Endodermal cell (in vitro differentiated cells): ENCODE data around the gene MLH1. TPM values are rescaled to one million over a fixed set of nuclear protein-coding genes. Genes with fewer than 3 reads are reported as not detected.
A peak's percentile ranks its signal among the peaks of the same experiment; 100 is the strongest.

Experiments
- DNase-seq: peaks from one replicate; pipeline ENCODE4 v3.0.0-alpha.2; 2017
- H3K27ac ChIP-seq: 2 replicates; pipeline ENCODE4 v1.5.1; 2013; ENCODE audit warnings: mild to moderate bottlenecking, low read depth, low read length, moderate library complexity
- H3K27me3 ChIP-seq: 2 replicates; pipeline ENCODE4 v1.6.1; 2013; ENCODE audit warnings: mild to moderate bottlenecking, low read length, moderate library complexity; ENCODE audit not compliant: insufficient read depth, control insufficient read depth, poor library complexity, severe bottlenecking
- H3K36me3 ChIP-seq: 2 replicates; pipeline ENCODE4 v1.7.0; 2013; ENCODE audit warnings: mild to moderate bottlenecking, low read length, moderate library complexity; ENCODE audit not compliant: control insufficient read depth, insufficient read depth
- H3K4me1 ChIP-seq: one replicate; pipeline ENCODE4 v1.7.0; 2013; ENCODE audit warnings: low read length; ENCODE audit not compliant: control insufficient read depth, insufficient read depth
- H3K4me3 ChIP-seq: 2 replicates; pipeline ENCODE4 v1.5.1; 2013; ENCODE audit warnings: mild to moderate bottlenecking, low read length, moderate library complexity
- H3K9ac ChIP-seq: 2 replicates; pipeline ENCODE4 v1.6.1; 2013; ENCODE audit warnings: mild to moderate bottlenecking, low read length, moderate library complexity; ENCODE audit not compliant: poor library complexity, severe bottlenecking; ENCODE audit errors: extremely low read depth
- H3K9me3 ChIP-seq: 2 replicates; pipeline ENCODE4 v1.6.1; 2013; ENCODE audit warnings: mild to moderate bottlenecking, low read length, moderate library complexity; ENCODE audit not compliant: control insufficient read depth
- H3K27ac Mint-ChIP-seq: 2 replicates; pipeline ENCODE4 v1.8.0; 2020; ENCODE audit warnings: mixed read lengths
- H3K27me3 Mint-ChIP-seq: 2 replicates; pipeline ENCODE4 v1.8.0; 2021; ENCODE audit warnings: mild to moderate bottlenecking, mixed read lengths; ENCODE audit not compliant: insufficient read depth
- H3K36me3 Mint-ChIP-seq: 2 replicates; pipeline ENCODE4 v1.8.0; 2020; ENCODE audit warnings: low read depth, mixed read lengths
- H3K4me1 Mint-ChIP-seq: 2 replicates; pipeline ENCODE4 v1.8.0; 2020; ENCODE audit warnings: mixed read lengths
- H3K4me3 Mint-ChIP-seq: 2 replicates; pipeline ENCODE4 v1.8.0; 2020; ENCODE audit warnings: mild to moderate bottlenecking, moderate library complexity, mixed read lengths
- H3K9me3 Mint-ChIP-seq: 2 replicates; pipeline ENCODE4 v1.8.0; 2020; ENCODE audit warnings: mild to moderate bottlenecking, mixed read lengths
- WGBS, 2 experiments: methylation state at CpG; one replicate each; pipeline versions ENCODE4 v1.1.5 to v1.1.7; 2013; ENCODE audit warnings: missing lambda C conversion rate in 2 of 2, mixed read lengths in 1 of 2; ENCODE audit not compliant: insufficient coverage in 1 of 2, insufficient read length in 1 of 2; 5-methylcytosine and 5-hydroxymethylcytosine counted together
- total RNA-seq, 2 donors: library from RNA; stranded (reverse); fragmentation: NEBNext Ultra II Directional in 1 of 2; extraction: Animal tissue kit (Norgen Biotek cat#: 25700) in 1 of 2; gene quantifications; 2 replicates in 1 of 2; 3 replicates in 1 of 2; pipeline ENCODE4 v1.2.1, GENCODE V29; 2021
- TF ChIP-seq, protein P1 (sequence below): fragments of 200-600 bp; sonication (generic); conservative IDR thresholded peaks from 2 replicates; pipeline ENCODE4 v1.5.0; 2021; ENCODE audit warnings: antibody characterized with exemption, mild to moderate bottlenecking

The MLH1 gene
- total RNA-seq, 2 donors from 2014 or later: 36.4 to 47.0 TPM

DNA sequence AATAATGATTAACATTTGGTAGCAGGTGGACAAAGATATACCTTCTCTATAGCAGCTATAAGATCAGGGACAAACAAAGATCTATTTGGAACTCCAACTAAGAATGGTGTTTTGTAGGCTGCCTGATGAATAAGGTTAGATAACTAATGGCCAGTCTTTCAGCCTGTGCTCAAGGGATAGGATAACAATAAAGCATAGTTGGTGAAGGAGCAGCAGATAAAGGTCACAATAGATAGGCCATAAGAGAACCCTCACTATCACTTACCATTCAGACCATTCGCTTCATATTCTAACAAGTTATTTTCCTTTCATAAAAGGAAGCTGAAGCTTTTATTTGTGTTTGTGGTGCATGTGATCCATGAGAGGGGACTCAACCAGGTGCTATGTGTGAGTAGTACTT, 20.2 kb upstream of the MLH1 start:
- Histone ChIP-seq H3K27me3 (no peaks in the 10 kb centered on the region), H3K36me3 (no peaks in the 10 kb centered on the region), H3K9ac (no peak overlapping the region), H3K4me3 (peak overlapping the region; percentile 36), H3K27ac (no peak overlapping the region), H3K9me3 (no peaks in the 10 kb centered on the region), H3K4me1 (peaks cover 9% of the 10 kb centered on the region)
- no peaks in the 10 kb centered on the region for H3K27me3 Mint-ChIP-seq
- H3K27ac Mint-ChIP-seq: no peak overlapping the region
- TF ChIP-seq, protein P1, sequence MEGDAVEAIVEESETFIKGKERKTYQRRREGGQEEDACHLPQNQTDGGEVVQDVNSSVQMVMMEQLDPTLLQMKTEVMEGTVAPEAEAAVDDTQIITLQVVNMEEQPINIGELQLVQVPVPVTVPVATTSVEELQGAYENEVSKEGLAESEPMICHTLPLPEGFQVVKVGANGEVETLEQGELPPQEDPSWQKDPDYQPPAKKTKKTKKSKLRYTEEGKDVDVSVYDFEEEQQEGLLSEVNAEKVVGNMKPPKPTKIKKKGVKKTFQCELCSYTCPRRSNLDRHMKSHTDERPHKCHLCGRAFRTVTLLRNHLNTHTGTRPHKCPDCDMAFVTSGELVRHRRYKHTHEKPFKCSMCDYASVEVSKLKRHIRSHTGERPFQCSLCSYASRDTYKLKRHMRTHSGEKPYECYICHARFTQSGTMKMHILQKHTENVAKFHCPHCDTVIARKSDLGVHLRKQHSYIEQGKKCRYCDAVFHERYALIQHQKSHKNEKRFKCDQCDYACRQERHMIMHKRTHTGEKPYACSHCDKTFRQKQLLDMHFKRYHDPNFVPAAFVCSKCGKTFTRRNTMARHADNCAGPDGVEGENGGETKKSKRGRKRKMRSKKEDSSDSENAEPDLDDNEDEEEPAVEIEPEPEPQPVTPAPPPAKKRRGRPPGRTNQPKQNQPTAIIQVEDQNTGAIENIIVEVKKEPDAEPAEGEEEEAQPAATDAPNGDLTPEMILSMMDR: no peak
- 100% methylated on average over 1 of the region's 1 CpG; no CpG with 5 or more reads in 1 of the 2 experiments for WGBS, 2 experiments
- peaks cover 3% of the 10 kb centered on the region for H3K9me3 Mint-ChIP-seq
- DNase-seq: no peak
- no peaks in the 10 kb centered on the region for H3K36me3 Mint-ChIP-seq
- no peak overlapping the region for H3K4me3 Mint-ChIP-seq
- peaks cover 26% of the 10 kb centered on the region for H3K4me1 Mint-ChIP-seq

DNA sequence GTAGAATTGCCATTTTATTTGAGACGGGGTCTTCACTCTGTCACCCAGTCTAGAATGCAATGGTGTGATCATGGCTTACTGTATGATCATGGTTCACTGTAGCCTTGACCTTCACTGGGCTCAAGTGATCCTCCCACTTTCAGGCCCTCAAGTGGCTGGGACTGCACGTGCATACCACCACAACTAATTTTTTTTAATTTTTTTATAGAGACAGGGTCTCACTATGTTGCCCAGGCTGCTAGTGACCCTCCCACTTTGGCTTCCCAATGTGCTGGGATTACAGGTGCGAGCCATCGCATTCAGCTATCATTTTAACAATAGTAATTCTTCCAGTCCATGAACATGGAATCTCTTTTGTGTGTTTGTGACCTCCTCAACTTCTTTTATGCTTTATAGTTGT, 12.3 kb upstream of the MLH1 start:
- Mint-ChIP-seq H3K4me1 (no peaks in the 10 kb centered on the region), H3K9me3 (peaks cover 36% of the 10 kb centered on the region), H3K27me3 (peaks cover 3% of the 10 kb centered on the region), H3K36me3 (peaks cover 46% of the 10 kb centered on the region), H3K27ac (no peak overlapping the region), H3K4me3 (no peak overlapping the region)
- Histone ChIP-seq H3K4me3 (no peak overlapping the region), H3K27ac (no peak overlapping the region), H3K4me1 (no peaks in the 10 kb centered on the region), H3K9ac (no peak overlapping the region), H3K9me3 (peaks cover 28% of the 10 kb centered on the region), H3K27me3 (no peaks in the 10 kb centered on the region), H3K36me3 (peaks cover 34% of the 10 kb centered on the region)
- WGBS, 2 experiments: 93 to 94% methylated on average over 3 to 4 of the region's 4 CpGs
- no peak for DNase-seq
- TF ChIP-seq, protein P1: no peak

DNA sequence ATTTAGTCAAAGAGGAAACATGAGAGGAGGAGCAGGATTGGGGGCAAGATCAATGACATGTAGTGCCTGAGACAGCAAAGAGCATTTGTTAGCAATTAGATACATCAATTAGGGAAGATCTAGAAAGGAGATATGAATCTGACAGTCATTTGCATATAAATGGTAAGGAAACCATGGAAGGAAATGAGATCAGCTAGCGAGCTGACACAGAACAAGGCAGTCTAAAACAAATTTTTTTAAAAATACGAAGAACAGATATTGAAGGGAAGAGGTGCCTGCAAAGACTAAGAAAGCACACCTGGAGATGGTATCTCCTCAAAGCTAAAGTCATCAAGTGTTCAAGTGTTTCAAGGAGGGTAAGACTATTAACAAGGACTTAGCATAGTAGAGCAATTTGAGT, 5.0 kb upstream of the MLH1 start:
- peak overlapping the region; percentile 88 for H3K4me3 ChIP-seq
- H3K4me3 Mint-ChIP-seq: no peak overlapping the region

More for the DNA sequence above, 5.0 kb upstream of the MLH1 start:
- TF ChIP-seq, protein P1: no peak
- Mint-ChIP-seq H3K9me3 (no peaks in the 10 kb centered on the region), H3K27me3 (no peaks in the 10 kb centered on the region), H3K27ac (no peak overlapping the region), H3K36me3 (peaks cover 39% of the 10 kb centered on the region), H3K4me1 (peaks cover 16% of the 10 kb centered on the region)
- no peak for DNase-seq
- Histone ChIP-seq H3K9ac (no peak overlapping the region), H3K27ac (no peak overlapping the region), H3K9me3 (no peaks in the 10 kb centered on the region), H3K36me3 (peaks cover 76% of the 10 kb centered on the region), H3K4me1 (peaks cover 8% of the 10 kb centered on the region), H3K27me3 (no peaks in the 10 kb centered on the region)
- WGBS, 2 experiments: 88 to 92% methylated on average over 2 of the region's 2 CpGs
